HG02610 (cell line): Measurements from ENCODE around the gene CETP.

ENCODE experiments used
- ATAC-seq: cut with Tn5 transposase; IDR thresholded peaks from one replicate; pipeline ENCODE4 v1.9.1; 2021; ENCODE audit warnings: mild to moderate bottlenecking, moderate library complexity; ENCODE audit not compliant: unreplicated experiment

CETP gene

GRCh38 chr16:57016831-57017230 lies 55.1 kb downstream of the CETP start:
- ATAC-seq: no peak

- no peak for ATAC-seq
These were observed 55.5 kb downstream of the CETP start for GRCh38 chr16:57017251-57017650.

GRCh38 chr16:57019746-57020145 lies 58.0 kb downstream of the CETP start:
- ATAC-seq: no peak

- ATAC-seq: no peak
These were observed 58.9 kb downstream of the CETP start for GRCh38 chr16:57020651-57021050.

GRCh38 chr16:57021757-57022156 lies 60.0 kb downstream of the CETP start:
- no peak for ATAC-seq

GRCh38 chr16:57022445-57022844 lies 60.7 kb downstream of the CETP start:
- ATAC-seq: no peak

- ATAC-seq: no peak
These were observed 61.9 kb downstream of the CETP start for GRCh38 chr16:57023541-57024249.

- ATAC-seq: no peak
These were observed 63.3 kb downstream of the CETP start for GRCh38 chr16:57024894-57025680.

GRCh38 chr16:57025941-57026777 lies 64.4 kb downstream of the CETP start:
- no peak for ATAC-seq

GRCh38 chr16:57026778-57027062 lies 65.0 kb downstream of the CETP start:
- ATAC-seq: no peak

GRCh38 chr16:57027067-57027466 lies 65.3 kb downstream of the CETP start:
- ATAC-seq: no peak

- ATAC-seq: no peak
These were observed 66.3 kb downstream of the CETP start for GRCh38 chr16:57028086-57028485.

GRCh38 chr16:57029161-57030160 lies 67.7 kb downstream of the CETP start:
- no peak for ATAC-seq

GRCh38 chr16:57030346-57030902 lies 68.7 kb downstream of the CETP start:
- ATAC-seq: no peak

GRCh38 chr16:57031156-57031555 lies 69.4 kb downstream of the CETP start:
- no peak for ATAC-seq

GRCh38 chr16:57032346-57032745 lies 70.6 kb downstream of the CETP start:
- no peak for ATAC-seq

- no peak for ATAC-seq
These were observed 71.2 kb downstream of the CETP start for GRCh38 chr16:57032931-57033330.
